Germinal center (tissue), 1 donor: Measurements from ENCODE around the gene HCN3.
"Not testable (repeated sequence)": the region's sequence is repeated elsewhere in the genome, so short reads cannot be mapped to it uniquely, and the experiment has no call there.

Source experiments
- DNase-seq: peaks from one replicate; pipeline ENCODE4 v3.0.0; 2012; ENCODE audit warnings: mixed read lengths, low spot score

The HCN3 gene

DNA sequence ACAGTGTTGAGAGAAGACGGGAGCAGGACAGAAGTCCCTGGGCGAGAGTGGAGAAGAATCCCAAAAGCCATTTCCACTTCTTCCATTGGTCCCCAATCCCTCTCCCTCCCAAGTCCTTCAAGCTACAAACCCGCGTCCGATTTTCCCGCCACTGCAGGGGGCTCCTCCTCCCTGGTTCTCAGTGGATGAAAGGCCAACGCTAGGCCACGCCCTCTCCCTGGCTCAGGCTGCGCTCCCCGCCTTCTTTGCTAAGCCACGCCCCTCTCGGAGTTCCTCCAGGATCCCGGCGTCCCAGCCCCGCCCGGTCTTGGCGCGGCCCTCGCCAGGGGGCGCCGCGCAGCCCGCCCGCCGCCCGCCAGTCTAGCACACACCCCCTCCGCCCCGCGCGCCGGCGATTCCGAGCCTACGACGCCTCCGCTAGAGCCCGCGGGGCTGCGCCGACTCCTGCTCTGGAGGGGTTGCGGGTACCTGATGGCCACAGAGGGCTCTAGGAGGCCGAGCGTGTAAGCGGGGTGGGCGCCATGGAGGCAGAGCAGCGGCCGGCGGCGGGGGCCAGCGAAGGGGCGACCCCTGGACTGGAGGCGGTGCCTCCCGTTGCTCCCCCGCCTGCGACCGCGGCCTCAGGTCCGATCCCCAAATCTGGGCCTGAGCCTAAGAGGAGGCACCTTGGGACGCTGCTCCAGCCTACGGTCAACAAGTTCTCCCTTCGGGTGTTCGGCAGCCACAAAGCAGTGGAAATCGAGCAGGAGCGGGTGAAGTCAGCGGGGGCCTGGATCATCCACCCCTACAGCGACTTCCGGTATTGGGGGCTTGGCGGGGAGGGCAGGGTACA is at the start of gene HCN3:
HCN3 (plus strand) TSS at position 394 of the 832 bp plus-strand sequence; CDS start at position 522, 128 bp downstream.
- DNase-seq: peak; percentile 96

DNA sequence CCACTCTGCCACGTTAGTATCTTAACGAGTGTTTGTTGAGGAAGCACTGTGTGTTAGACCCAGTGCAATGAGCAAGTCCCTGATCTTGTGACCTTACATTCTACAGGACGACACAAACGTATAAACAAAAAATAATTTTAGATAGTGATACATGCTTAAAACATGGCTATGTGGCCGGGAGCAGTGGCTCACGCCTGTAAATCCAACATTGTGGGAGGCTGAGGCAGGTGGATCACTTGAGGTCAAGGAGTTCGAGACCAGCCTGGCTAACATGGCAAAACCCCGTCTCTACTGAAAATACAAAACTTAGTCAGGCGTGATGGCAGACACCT is 49.2 kb upstream of the HCN3 start:
- DNase-seq: no peak

DNA sequence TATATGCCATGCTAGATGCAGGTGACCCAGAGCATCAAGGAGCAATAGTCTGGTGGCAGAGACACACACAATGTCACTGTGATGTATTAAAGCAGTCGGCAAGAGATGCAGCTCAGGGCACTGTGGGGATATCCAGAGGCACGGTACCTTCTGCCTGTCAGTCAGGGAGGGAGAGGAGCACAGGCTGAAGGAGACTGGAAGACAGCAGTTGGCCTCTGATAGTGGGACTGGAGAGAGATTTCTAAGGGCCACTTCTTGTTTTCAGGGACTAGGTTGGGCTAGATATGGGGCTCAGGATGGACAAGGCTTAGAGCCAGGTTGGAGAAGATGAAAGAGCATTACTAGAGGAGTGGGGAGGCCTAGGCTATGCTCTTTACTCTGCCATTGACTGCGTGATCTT is 46.0 kb upstream of the HCN3 start:
- DNase-seq: not testable (repeated sequence)

DNA sequence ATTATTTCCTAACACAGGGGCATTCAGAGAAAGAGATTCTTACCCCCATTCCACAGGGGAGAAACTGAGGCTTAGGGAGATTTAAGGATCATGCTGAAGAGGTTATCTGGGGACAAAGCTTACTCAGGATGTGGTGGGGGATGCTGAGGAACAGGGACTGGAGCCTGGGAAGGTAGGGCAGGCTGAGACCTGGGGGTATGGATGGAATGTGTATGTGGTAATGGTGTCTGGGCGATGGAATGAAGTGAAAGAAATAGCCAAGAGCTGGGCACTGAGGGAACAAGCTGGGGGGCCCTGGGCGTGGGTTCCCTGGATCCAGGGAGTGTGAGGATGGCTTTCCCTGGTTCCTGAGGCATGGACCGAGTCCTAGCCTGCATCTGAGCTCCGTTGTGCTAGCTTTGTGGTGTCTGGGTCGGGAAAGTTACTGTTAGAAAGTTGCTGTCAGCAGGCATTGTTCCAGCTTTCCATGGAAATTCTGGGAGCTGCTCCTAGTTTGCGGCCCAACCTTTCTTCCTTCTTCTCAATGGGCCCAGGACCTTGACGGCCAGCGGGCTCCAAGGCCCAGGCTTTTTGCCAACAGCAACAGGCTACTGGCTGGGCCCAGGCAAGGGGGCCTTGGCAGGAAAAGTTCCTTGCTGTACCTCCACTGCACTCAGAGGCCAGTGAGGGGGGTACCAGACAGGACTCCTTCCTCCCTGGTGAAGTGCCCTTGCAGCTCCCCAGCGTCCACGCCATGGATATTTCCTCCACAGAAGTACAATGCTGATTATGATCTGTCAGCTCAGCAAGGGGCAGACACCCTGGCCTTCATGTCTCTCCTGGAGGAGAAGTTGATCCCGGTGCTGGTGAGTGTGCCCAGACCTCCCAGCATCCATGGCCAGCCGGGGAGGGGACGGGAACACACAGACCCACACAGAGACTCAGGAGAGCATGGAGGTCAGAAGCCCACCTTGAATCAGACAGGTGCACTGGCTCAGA is 45.0 kb upstream of the HCN3 start:
- DNase-seq: not testable (repeated sequence)

DNA sequence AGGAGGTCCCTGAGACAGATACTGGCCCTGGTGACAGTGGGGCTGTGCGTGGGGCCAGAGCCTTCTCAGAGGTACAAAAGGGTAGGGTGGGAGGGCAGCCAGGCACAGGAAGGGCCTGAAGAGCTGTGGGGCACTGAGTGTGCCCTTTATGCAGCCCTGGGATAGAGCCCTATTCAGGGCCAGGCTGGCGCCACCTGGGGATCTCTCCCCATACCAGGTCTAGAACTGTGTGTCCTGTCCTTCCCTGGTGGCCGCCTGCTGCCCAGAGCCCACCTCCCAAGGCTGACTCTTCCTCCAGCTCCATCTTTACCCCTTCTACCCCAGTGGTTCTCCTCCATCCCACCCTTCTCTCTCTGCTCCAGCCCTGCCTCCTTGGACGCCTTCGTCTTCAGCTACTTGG is 43.8 kb upstream of the HCN3 start:
- not testable (repeated sequence) for DNase-seq

DNA sequence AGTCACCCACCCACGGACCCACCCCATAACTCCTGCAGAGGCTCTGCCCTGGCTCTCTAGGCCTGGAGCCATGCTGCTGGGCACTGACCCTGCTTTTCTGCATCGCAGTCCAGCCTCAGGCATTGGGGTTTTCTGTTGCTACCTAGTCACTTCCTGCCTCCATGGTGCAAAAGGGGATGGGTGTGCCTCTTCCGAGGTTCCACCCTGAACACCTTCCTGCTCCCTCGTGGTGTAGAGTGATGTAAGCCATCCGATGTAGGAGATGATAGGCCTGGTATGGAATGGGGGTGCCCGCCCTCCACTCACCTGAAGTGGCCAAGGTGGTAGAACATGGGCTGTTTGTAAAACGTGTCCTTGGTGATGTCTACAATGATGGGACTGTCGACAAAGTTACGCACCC is 41.9 kb upstream of the HCN3 start:
- DNase-seq: not testable (repeated sequence)

DNA sequence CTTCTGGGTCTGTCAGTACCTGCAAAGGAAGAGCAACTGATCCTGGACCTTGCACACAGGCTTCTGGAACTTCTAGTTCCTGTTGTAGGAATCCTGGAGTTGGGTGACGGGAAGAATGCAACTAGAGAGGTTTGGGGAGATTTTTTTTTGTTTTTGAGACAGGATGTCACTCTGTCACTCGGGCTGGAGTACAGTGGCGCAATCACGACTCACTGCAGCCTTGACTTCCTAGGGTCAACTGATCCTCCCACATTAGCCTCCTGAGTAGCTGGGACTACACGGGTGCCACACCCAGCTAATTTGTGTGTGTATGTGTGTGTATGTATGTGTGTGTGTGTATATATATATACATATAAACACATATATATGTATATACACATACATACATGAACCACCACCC is 40.8 kb upstream of the HCN3 start:
- no peak for DNase-seq

DNA sequence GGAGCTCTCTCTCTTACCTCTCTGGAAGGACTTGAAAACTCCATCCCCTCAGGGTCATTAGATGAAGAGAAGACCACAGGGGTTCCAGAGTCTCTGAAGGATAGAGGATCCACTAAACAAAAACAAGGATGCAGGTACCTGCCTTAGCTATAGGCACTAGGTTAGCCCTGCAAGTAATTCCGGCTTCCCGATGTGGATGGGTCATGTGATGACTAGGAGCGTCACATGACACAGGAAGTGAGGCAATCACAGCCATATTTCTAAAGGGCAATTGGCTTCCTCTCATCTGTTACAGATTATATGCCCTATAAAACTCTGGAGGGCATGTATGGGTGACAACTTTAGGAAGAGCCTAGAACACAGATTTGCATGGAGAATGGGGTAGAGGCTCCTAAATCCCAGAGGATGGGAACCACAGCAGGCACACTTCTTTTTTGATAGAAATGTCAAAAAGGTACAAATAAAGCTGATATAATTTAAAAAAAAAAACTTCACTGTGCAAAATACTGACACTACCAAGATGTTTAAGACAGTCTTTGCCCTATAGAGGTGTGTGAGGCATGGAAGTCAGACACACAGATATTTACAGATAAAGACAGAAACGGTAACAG is 36.1 kb upstream of the HCN3 start:
- DNase-seq: peak; percentile 75

DNA sequence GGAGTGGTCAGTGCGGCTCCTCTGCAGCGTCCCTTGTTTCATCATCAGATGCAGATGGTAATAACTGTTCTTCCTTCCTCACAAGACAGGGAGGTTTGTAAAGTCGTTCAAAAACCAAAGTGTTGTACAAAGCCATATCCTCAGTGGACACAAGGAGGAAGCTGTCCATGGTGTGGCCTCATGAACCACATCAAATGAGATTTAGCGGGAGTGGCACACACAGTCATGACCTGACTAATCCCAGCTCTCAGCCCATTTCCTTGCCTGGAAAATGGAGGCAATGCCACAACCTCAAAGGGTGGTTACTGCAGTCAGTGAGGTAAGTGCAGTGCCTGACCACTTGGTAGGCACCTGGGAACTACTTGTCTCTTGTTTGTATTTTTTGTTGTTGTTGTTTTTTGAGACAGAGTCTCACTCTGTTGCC is 35.4 kb upstream of the HCN3 start:
- no peak for DNase-seq

DNA sequence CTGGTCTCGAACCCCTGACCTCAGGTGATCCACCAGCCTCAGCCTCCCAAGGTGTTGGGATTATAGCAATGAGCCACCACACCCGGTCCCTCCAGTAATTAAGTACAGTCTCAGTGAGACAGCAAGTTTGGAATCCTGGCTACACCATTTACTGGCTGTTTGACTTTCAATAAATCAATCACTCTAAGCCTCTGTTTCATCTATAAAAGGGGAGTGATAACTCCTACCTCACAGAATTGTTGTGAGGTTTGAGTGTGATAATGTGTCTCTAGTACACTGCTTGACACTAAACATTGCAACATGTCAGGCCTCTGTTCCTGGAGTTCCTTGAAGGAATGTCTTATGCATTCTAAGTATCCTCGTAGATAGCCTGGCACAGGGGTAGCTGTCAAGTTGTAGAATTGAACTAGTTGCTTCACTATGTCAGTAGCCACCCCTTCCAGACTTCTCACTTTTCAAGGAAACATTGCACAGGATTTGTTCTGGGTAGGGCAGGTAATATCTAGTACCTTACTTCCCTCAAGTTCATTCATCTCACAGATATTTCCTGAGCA is 34.4 kb upstream of the HCN3 start:
- DNase-seq: no peak

DNA sequence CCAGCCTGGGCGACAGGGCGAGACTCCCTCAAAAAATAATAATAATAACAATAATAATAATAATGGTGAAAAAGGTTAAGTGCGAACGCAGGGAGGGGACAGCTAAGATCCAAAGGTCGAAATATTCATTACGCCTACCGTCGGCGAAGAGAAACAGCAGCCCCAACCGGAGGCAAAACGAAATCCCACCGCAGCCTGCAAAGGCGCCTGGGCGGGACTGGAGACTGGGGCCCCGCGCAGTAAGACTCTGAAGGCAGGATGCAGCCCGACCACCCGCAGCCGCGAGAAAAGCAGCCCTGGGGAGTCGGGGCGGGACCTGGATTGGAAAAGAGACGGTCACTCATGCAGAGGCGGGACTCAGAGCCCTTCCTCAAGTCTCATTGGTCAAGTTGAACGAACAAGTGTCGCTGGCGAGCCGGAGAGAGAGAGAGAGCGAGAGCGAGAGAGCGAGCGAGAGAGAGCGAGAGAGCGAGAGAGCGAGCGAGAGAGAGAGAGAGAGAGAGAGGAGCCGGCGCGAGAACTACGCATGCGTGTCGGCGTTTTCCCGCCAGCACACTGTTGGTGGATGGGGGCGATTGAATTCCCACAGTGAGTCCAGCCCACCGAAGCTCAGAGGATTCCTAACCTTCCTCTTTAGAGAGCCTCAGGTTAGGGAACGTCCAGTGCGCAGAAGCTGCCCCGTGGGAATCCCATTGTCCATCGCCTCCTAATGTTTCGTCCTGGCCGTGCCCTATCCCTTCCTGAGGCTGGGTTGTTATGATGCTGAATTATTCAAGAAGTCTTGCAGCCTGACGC is 32.7 kb upstream of the HCN3 start:
- peak; percentile 94 for DNase-seq

DNA sequence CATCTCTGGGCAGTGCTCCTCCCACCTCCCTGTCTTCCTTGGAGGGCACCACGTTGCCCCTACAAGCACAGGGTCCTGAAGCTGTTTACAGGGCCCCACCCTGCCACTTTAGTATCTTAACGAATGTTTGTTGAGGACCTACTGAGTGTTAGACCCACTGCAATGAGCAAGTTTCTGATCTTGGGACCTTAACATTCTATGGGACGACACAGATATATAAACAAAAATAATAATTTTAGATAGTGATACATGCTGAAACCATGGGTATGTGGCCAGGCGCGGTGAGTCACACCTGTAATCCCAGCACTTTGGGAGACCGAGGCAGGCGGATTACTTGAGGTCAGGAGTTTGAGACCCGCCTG is 32.1 kb upstream of the HCN3 start:
- no peak for DNase-seq

DNA sequence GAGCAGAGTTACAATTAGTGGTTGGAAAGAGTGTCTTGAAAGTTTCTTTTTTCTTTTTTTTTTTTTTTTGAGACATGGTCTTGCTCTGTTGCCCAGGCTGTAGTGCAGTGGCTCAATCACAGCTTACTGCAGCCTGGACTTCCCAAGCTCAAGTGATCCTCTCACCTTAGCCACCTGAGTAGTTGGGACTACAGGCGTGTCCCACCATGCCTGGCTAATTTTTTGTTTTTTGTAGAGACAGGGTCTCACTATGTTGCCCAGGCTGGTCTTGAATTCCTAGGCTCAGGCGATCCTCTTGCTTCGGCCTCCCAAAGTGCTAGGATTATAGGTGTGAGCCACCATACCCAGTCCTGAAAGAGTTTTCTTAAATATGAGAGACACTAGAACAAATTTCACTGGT is 30.5 kb upstream of the HCN3 start:
- DNase-seq: not testable (repeated sequence)

DNA sequence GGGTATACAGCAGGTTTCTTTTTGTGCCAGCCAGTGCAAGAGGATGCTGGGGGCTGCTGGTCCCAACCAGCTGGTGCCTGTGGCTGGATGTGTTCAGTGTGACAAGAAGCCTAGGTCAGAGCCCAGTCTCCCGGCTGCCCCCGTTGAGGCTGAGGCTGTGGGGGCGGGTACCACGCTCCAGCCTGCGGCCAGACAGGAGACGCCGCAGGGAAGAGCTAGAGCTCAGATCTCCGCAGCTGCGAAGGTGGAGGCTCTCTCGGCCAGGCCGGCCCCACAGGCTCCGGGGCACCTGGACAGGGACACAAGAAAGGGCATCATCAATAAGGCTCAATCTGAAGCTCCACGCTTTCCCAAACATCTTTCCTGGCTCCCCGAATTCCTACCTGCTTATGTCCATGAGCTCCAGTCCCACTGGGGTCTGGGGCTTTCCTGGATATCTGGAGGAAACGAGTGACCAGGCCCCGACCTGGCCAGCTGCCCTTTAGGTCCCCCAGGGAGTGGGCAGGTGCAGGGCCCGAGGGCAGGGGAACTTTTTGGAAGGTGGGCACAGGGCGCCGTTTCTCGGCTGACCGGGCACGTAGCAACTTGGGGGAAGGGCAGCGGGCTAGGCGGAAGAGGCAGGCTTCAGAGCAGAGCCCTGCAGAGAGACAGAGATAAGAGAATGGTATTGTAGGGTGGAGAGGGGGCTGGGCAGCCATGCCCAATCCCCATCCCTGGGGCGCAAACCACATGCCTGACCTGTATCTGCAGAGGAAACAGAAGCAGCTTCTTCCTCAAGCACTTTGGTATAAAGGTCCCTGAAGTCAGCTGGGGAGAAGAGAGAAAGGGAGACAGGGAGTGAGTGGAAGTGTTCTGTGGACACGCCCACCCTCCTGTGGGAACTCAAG is 29.4 kb upstream of the HCN3 start:
- DNase-seq: no peak

DNA sequence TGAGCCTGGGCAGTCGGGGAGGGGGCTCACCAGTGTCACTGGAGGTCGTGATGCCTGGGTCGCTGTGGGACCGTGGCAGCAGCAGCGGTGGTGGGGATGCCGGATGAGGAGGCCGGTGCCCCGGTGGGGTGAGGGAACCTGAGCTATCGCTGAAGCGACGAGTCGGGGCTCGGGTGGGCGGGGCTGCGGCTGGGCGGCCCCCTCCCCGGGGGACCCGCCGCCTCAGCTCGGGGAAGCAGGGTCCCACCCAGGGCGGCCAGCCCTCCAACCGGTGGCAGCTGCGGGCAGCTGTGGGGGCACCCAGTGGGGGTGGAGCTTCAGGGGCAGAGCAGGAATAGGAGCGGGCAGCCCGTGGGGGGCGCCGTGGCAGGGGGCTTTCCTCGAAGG is 27.0 kb upstream of the HCN3 start:
- peak; percentile 60 for DNase-seq

DNA sequence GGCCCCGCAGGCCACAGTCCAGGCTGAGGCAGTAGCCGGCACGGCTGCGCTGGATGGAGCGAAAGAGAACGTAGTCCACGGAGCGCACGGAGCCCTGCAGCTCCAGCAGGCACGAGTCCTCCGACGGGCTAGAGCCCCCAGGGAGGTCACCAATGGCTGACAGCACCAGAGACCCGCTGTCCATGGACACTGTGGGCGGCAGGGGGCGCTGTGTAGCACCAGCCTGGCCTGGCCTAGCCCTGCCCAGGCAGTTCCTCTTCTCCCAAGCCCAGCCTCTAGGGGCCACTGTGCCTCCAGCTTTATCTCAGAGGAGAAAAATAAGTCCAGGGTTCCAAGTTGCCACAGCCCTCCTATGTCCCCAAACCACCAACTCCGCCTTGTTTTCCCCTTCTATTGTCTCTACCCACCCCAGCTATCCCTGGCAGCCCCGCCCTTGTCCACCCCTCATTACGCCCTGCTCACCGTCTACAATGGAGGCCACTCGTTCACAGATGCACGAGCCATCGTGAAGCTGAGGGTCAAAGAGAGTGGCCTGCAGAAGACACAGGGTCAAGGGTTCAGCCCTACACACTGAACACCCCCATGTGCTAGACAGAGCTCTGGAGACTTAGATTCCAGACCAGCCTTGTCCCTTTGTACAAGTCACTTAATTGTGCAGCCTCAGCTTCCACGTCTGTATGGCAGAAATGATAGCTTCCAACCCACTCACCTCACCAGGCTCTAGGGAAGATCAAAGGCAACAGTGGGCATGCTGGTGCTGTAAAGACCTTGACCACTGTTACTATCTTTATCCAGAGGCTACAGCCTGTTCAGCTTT is 26.4 kb upstream of the HCN3 start:
- peak; percentile 97 for DNase-seq

DNA sequence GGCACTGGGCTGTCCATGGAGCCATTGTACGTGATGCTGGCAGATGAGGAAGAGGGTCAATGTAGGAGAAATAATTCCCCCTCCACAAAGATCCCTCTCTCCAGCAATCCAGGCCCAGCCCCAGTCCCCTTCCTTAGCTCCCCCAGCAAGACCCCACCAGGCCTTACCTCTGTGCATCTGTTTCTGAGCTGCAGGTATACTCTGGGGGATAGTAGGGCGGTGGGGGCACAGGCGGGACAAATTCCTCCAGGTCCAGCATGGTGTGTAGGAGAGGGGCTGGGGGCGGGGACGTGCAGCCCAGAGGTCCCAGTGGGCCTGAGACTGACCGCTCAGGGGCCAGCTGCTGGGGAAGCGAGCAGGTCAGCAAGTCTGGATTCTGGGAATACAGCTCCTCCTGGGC is 25.7 kb upstream of the HCN3 start:
- no peak for DNase-seq

DNA sequence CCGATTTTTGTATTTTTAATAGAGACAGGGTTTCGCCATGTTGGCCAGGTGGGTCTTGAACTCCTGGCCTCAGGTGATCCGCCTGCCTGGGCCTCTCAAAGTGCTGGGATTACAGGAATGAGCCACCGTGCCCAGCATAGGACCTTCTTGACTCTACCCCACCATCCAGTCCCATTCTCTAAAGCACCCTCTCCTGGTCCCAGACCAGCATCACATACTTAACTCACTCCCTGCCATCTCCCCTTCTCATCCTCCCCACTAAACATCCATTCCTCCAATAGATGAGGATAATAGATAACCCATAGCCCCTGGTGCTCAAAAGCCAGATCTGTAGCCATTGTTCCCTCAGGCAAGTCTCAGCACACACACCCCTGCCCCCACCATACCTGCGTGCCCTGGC is 24.1 kb upstream of the HCN3 start:
- DNase-seq: no peak

DNA sequence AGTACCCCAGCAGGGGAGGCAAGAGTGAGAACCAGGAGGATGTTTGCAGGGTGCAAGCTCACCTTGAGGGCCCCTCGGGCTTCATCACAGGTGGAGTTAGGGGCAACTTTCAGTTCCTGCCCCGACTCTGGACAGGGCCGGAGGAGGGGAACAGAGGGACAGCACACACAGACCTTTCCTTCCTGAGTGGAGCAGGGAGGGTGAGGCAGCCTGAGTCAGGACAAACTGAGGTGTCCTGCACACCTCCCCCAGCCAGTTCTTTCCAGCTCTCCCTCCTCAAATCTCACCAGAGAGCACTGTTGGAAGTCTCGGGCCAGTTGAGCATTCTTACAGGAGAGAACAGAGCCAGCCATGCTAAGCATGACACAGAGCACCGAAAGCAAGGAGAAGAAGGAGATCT is 23.5 kb upstream of the HCN3 start:
- DNase-seq: no peak
